ENCODE results near the gene PLAU. TPM values are rescaled to one million over a fixed set of nuclear protein-coding genes. Genes with fewer than 3 reads are reported as not detected.
"Not testable (repeated sequence)": the region's sequence is repeated elsewhere in the genome, so short reads cannot be mapped to it uniquely, and the experiment has no call there.

Gene PLAU
- total RNA-seq, 2 experiments from 2014 or later, result 2.2 to 4.8 TPM

DNA sequence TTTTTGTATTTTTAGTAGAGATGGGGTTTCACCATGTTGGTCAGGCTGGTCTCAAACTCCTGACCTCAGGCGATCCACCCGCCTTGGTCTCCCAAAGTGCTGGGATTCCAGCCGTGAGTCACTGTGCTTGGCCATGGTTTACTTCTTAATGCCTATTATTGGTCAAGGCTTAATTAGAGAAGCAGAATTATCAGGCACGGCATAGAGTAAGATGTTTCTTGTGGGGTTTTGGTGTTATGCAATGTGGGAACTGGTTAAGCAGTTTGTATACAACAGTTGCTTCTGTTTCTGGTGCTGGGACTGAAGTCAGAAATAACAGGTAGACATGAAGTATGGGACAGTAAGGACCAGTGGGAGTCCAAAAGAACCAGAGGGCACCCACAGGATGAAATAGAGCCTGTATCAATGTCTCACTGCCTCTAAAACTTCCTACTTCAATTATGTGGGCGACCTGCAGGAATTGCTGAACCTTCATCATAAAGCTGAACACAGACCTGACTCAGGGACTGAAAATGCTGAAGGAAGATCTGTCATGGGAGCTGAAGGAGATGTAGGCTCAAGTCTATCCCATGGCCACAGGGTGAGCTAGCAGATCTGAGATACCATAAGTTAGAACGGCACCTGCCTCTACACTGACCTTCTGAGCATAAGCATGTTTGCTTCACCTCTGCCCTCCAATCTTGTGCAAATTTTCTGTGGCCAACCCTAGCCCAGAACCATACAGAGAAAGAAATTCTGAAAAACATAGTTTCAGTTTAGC is 48.7 kb downstream of the PLAU start:
- ATAC-seq (peak; percentile 31), DNase-seq (no peak)
- Mint-ChIP-seq H3K4me3 (no peak overlapping the region), H3K27me3 (no peaks in the 10 kb centered on the region), H3K27ac (peak overlapping the region; percentile 62), H3K4me1 (peaks cover 42% of the 10 kb centered on the region), H3K9me3 (ENCODE audit: low read depth) (no peaks in the 10 kb centered on the region), H3K36me3 (peaks cover 2% of the 10 kb centered on the region)
- CTCF ChIA-PET, result interaction anchor here (1.2 to 4.9 kb wide), 5 partner anchors 8 to 121 kb away, joined by 3 to 33 read pairs (median 17); no protein-coding TSS in a partner anchor

DNA sequence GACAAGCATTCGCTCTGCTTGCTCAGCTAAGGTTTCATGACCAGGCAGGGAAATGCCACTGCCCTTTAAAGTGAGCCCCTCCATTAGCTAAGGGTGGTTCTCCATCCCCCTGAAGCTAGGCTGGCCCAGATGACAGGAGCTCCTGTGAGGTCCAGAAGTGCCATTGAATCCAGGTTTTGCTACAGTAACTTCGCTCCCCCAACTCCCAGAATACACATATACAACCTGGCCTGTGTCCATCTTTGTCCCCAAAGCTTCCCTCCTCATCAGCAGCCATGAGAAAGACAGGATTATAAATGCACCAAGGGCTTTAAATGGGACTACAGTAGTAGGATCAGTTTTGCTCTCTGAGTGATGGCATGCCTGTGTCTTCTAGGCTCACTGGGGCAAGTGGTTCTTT is 51.5 kb downstream of the PLAU start:
- no peaks in the 10 kb centered on the region for H3K27me3 Mint-ChIP-seq
- peaks cover 22% of the 10 kb centered on the region for H3K4me1 Mint-ChIP-seq
- H3K36me3 Mint-ChIP-seq, result peaks cover 2% of the 10 kb centered on the region
- no peak overlapping the region for H3K4me3 Mint-ChIP-seq
- no peak overlapping the region for H3K27ac Mint-ChIP-seq
- no peak for DNase-seq
- no peak for ATAC-seq
- H3K9me3 Mint-ChIP-seq (ENCODE audit: low read depth), result no peaks in the 10 kb centered on the region
- CTCF ChIA-PET, result interaction anchor here (0.8 kb wide), 1 partner anchor 17 kb away, joined by 3 read pairs; no protein-coding TSS in a partner anchor

DNA sequence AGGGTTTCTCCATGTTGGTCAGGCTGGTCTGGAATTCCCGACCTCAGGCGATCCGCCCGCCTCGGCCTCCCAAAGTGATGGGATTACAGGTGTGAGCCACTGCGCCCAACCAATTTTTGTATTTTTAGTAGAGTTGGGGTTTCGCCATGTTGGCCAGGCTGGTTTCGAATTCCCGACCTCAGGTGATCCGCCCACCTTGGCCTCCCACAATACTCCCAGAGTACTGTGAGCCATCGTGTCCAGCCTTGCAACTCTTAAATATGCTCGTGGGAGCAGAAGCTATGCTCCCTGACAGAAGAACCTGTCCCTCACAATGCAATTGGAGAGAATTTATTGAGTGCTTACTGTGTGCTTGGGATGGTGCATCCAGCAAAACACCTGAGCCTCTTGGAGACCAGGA is 52.6 kb downstream of the PLAU start:
- not testable (repeated sequence) for H3K27me3 Mint-ChIP-seq; H3K4me3 Mint-ChIP-seq; H3K27ac Mint-ChIP-seq; H3K36me3 Mint-ChIP-seq; DNase-seq; H3K9me3 Mint-ChIP-seq (ENCODE audit: low read depth); ATAC-seq
- H3K4me1 Mint-ChIP-seq, result peaks cover 24% of the 10 kb centered on the region
- CTCF ChIA-PET, result interaction anchor here (0.8 to 1.2 kb wide), 4 partner anchors 11 to 84 kb away, joined by 3 to 5 read pairs (median 3); no protein-coding TSS in a partner anchor

DNA sequence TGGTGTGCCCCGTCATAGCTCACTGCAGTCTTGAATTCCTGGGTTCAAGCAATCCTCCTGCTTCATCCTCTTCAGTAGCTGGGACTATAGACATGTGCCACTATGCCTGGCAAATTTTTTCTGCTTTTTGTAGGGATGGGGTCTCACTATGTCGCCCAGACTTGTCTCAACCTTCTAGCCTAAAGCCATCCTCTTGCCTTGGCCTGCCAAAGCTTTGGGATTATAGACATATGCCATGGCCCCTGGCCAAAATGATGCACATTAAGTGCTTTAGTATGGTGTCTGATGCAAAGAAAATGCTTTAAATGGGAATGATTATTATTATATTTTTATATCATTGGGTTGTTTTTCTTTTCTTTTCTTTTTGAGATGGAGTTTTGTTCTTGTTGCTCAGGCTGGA is 53.8 kb downstream of the PLAU start:
- H3K27ac Mint-ChIP-seq, result no peak overlapping the region
- H3K27me3 Mint-ChIP-seq, result no peaks in the 10 kb centered on the region
- H3K4me1 Mint-ChIP-seq, result peaks cover 13% of the 10 kb centered on the region
- no peak overlapping the region for H3K4me3 Mint-ChIP-seq
- H3K36me3 Mint-ChIP-seq, result peaks cover 2% of the 10 kb centered on the region
- CTCF ChIA-PET, result interaction anchor here (1.2 to 2.1 kb wide), 3 partner anchors 8 to 139 kb away, joined by 3 to 8 read pairs (median 3); no protein-coding TSS in a partner anchor
- H3K9me3 Mint-ChIP-seq (ENCODE audit: low read depth), result no peaks in the 10 kb centered on the region
- DNase-seq, result no peak
- no peak for ATAC-seq

DNA sequence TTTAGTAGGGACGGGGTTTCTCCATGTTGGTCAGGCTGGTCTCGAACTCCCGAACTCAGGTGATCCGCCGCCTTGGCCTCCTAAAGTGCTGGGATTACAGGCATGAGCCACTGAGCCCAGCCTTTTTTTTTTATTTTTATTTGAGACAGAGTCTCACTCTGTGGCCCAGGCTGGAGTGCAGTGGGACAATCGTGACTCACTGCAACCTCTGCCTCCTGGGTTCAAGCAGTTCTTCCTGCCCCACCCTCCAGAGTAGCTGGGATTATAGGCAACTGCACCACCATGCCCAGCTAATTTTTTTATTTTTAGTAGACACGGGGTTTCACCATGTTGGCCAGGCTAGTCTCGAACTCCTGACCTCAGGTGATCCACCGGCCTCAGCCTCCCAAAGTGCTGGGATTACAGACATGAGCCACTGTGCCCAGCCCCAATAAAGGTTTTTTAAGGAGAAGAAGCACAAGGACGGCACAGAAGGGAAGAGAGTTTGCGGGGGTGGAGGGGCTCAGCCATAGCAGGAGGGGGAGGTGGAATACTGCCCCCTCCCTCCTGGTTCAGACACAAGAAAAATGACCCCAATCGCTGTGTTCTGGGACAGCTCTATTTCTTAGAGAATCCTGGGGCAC is 54.4 kb downstream of the PLAU start:
- H3K9me3 Mint-ChIP-seq (ENCODE audit: low read depth); H3K4me1 Mint-ChIP-seq; DNase-seq; H3K4me3 Mint-ChIP-seq; H3K27me3 Mint-ChIP-seq; ATAC-seq; H3K27ac Mint-ChIP-seq; H3K36me3 Mint-ChIP-seq: not testable (repeated sequence)
- CTCF ChIA-PET, result interaction anchor here (1.2 to 2.5 kb wide), 3 partner anchors 9 to 138 kb away, joined by 3 to 9 read pairs (median 8); no protein-coding TSS in a partner anchor

DNA sequence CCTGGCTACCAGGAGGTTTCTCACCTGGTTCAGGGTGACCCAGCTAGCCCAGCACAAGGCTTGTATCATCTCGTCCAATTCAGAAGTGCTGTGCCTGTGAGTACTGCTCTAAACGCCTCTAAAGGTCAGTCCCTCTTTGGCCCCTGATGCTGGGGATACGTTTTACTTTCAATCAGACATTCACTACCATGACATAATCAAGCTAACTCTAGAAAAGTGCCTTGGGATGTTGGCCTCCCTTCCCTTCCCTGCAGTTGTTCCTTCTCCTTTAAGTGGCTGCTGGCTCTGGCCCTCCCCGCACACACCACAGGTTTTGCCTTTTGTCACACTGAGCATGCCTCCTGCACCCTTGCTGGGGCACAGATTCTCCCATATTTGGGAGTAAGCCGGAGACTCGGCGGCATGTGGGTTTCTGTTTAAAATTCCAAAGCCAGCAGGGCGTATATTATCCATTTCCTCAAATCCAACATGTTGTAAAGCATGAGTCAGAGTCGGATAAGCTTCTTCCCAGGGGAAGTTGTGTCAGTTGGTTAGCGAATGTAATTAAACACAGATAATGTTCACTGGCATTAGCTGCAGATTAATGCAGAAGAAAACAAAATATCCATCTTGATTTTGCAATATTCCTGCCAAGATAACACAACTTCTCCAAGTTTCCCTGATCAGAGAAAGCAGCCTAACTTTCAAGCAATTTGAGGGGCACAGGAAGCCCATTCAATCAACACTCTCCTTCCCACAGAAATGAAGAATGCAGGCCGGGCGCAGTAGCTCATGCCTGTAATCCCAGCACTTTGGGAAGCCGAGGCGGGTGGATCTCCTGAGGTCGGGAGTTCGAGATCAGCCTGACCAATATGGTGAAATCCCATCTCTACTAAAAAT is 55.2 kb downstream of the PLAU start:
- DNase-seq, result no peak
- Mint-ChIP-seq H3K9me3 (ENCODE audit: low read depth) (no peaks in the 10 kb centered on the region), H3K27me3 (no peaks in the 10 kb centered on the region), H3K36me3 (no peaks in the 10 kb centered on the region), H3K4me3 (no peak overlapping the region), H3K27ac (no peak overlapping the region), H3K4me1 (peaks cover 3% of the 10 kb centered on the region)
- no peak for ATAC-seq
- CTCF ChIA-PET, result interaction anchor here (2.1 to 2.5 kb wide), 2 partner anchors 9 to 26 kb away, joined by 8 to 9 read pairs; no protein-coding TSS in a partner anchor

DNA sequence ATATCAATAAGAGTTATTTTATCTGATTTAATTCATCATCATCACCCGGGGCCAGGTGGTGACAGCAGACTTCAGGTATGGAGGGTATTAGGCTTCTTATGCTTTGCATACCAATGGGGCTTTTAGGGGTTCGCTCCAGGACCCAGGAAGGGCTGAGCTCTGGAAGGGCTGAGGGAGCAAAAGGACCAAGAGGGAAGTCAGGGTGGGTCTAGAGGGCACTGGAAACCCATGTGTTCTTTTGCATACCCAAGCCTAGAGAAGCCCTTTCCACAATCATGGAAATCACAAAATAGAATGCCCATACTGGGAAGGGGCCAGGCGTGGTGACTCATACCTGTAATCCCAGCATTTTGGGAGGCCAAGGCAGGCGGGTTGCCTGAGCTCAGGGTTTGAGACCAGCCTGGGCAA is 56.1 kb downstream of the PLAU start:
- no peaks in the 10 kb centered on the region for H3K9me3 Mint-ChIP-seq (ENCODE audit: low read depth)
- CTCF ChIA-PET, result interaction anchor here (2.1 to 2.5 kb wide), 2 partner anchors 10 to 26 kb away, joined by 8 to 9 read pairs; no protein-coding TSS in a partner anchor
- no peak overlapping the region for H3K27ac Mint-ChIP-seq
- DNase-seq (no peak), ATAC-seq (no peak)
- H3K4me3 Mint-ChIP-seq, result no peak overlapping the region
- H3K4me1 Mint-ChIP-seq, result peaks cover 3% of the 10 kb centered on the region
- no peaks in the 10 kb centered on the region for H3K27me3 Mint-ChIP-seq
- H3K36me3 Mint-ChIP-seq, result no peaks in the 10 kb centered on the region

Other genes starting within 250 kb of the PLAU start
- 10 to 100 TPM in 1 of 2 experiments, 1 to 10 TPM in 1; 9.8 to 12.3 TPM for gene AGAP5, start 213.0 kb upstream of the PLAU start, total RNA-seq
- 10 to 100 TPM; 84.5 to 98.0 TPM for gene SEC24C, start 166.8 kb upstream of the PLAU start, total RNA-seq
- gene CHCHD1, start 129.1 kb upstream of the PLAU start, total RNA-seq, result 10 to 100 TPM; 29.0 to 36.2 TPM
- gene ZSWIM8, start 125.5 kb upstream of the PLAU start, total RNA-seq, result 10 to 100 TPM; 73.6 to 83.7 TPM
- gene NDST2, start 99.5 kb upstream of the PLAU start, total RNA-seq, result 10 to 100 TPM; 49.4 to 64.5 TPM
- 10 to 100 TPM; 30.8 to 49.2 TPM for gene CAMK2G, start 36.6 kb upstream of the PLAU start, total RNA-seq
- 10 to 100 TPM; 19.8 to 28.4 TPM for gene VCL, start 87.0 kb downstream of the PLAU start, total RNA-seq
- 10 to 100 TPM; 46.6 to 50.6 TPM for gene AP3M1, start 239.7 kb downstream of the PLAU start, total RNA-seq
- gene ADK, start 240.1 kb downstream of the PLAU start, total RNA-seq, result 10 to 100 TPM; 38.3 to 46.2 TPM